HEK293 (cell line): ENCODE measurements around the gene ATP5F1A.

Source experiments
- CTCF ChIA-PET: fragments of 350-600 bp; formaldehyde crosslinking; extraction: SDS; loops from one replicate; lab custom pipeline; 2021; ENCODE audit warnings: antibody characterized with exemption; lab: Yijun Ruan, JAX
- POLR2A ChIA-PET: fragments of 300-600 bp; formaldehyde crosslinking; extraction: SDS; loops from one replicate; lab custom pipeline; 2020; ENCODE audit warnings: antibody characterized with exemption, inconsistent platforms; lab: Yijun Ruan, JAX
- H3K27ac ChIP-seq: fragments of 200-500 bp; sonication (Bioruptor generic); 2 replicates; pipeline ENCODE4 v1.5.1; 2014; ENCODE audit warnings: low read depth, low read length, control low read depth, inconsistent platforms; ENCODE audit errors: extremely low read depth
- H3K36me3 ChIP-seq, 2 experiments: fragments of 200-500 bp in 1 of 2; sonication (Bioruptor generic) in 1 of 2; 1 replicate in 1 of 2; 2 replicates in 1 of 2; pipeline ENCODE4 v1.5.1; 2014 to 2017; ENCODE audit warnings: inconsistent platforms in 2 of 2, low read length in 2 of 2; ENCODE audit not compliant: control insufficient read depth in 2 of 2, insufficient read depth in 1 of 2
- H3K4me1 ChIP-seq: fragments of 200-500 bp; sonication (Bioruptor generic); 2 replicates; pipeline ENCODE4 v1.5.1; 2014; ENCODE audit warnings: mild to moderate bottlenecking, low read length, inconsistent platforms; ENCODE audit not compliant: control insufficient read depth, insufficient read depth
- H3K4me3 ChIP-seq: 2 replicates; pipeline ENCODE4 v1.5.1; 2011; ENCODE audit warnings: low read depth, mild to moderate bottlenecking, control low read depth, low read length, moderate library complexity
- H3K9me3 ChIP-seq: fragments of 200-500 bp; sonication (Bioruptor generic); 2 replicates; pipeline ENCODE4 v1.5.1; 2014; ENCODE audit warnings: low read depth, low read length, inconsistent platforms; ENCODE audit not compliant: control insufficient read depth, insufficient read depth
- FEZF1 ChIP-seq: fragments of 450-650 bp; formaldehyde crosslinking; IDR thresholded peaks from 2 replicates; pipeline ENCODE4 v1.5.1; 2016; ENCODE audit warnings: missing biosample characterization, missing genetic modification characterization
- GFI1B ChIP-seq: fragments of 450-650 bp; formaldehyde crosslinking; IDR thresholded peaks from 2 replicates; pipeline ENCODE4 v1.5.1; 2016; ENCODE audit warnings: missing biosample characterization, missing genetic modification characterization
- GLIS1 ChIP-seq: fragments of 450-650 bp; formaldehyde crosslinking; IDR thresholded peaks from 2 replicates; pipeline ENCODE4 v1.5.1; 2016; ENCODE audit warnings: missing biosample characterization, missing genetic modification characterization
- GLIS2 ChIP-seq: fragments of 450-650 bp; formaldehyde crosslinking; IDR thresholded peaks from 2 replicates; pipeline ENCODE4 v1.5.1; 2016; ENCODE audit warnings: missing biosample characterization, missing genetic modification characterization
- OVOL3 ChIP-seq: fragments of 450-650 bp; formaldehyde crosslinking; IDR thresholded peaks from 2 replicates; pipeline ENCODE4 v1.5.1; 2016; ENCODE audit warnings: missing biosample characterization, missing genetic modification characterization
- ZBTB21 ChIP-seq: fragments of 450-650 bp; formaldehyde crosslinking; IDR thresholded peaks from 2 replicates; pipeline ENCODE4 v1.5.1; 2017; ENCODE audit warnings: missing biosample characterization, missing genetic modification characterization
- ZBTB6 ChIP-seq: fragments of 450-650 bp; formaldehyde crosslinking; IDR thresholded peaks from 2 replicates; pipeline ENCODE4 v1.5.1; 2017; ENCODE audit warnings: missing biosample characterization, missing genetic modification characterization
- ZEB2 ChIP-seq: fragments of 450-650 bp; formaldehyde crosslinking; IDR thresholded peaks from 2 replicates; pipeline ENCODE4 v1.5.1; 2016; ENCODE audit warnings: missing biosample characterization, missing genetic modification characterization
- ZNF121 ChIP-seq: fragments of 450-650 bp; formaldehyde crosslinking; IDR thresholded peaks from 2 replicates; pipeline ENCODE4 v1.5.1; 2016; ENCODE audit warnings: missing biosample characterization, missing genetic modification characterization
- ZNF221 ChIP-seq: fragments of 450-650 bp; formaldehyde crosslinking; IDR thresholded peaks from 2 replicates; pipeline ENCODE4 v1.5.1; 2017; ENCODE audit warnings: missing biosample characterization, missing genetic modification characterization, borderline replicate concordance
- ZNF274 ChIP-seq, 2 experiments: fragments of 200-500 bp in 1 of 2; fragments of 450-650 bp in 1 of 2; sonication (Bioruptor generic) in 1 of 2; formaldehyde crosslinking in 1 of 2; IDR thresholded peaks; 2 replicates each; pipeline versions ENCODE4 v1.5.1 to v1.6.1; 2014 to 2016; ENCODE audit warnings: borderline replicate concordance in 1 of 2, inconsistent platforms in 1 of 2, low read length in 1 of 2, missing biosample characterization in 1 of 2, missing genetic modification characterization in 1 of 2
- ZNF426 ChIP-seq: fragments of 450-650 bp; formaldehyde crosslinking; IDR thresholded peaks from 2 replicates; pipeline ENCODE4 v1.5.1; 2017; ENCODE audit warnings: missing biosample characterization, missing genetic modification characterization, mild to moderate bottlenecking, inconsistent platforms, moderate library complexity
- ZNF549 ChIP-seq: fragments of 450-650 bp; IDR thresholded peaks from 2 replicates; pipeline ENCODE4 v1.5.1; 2018; ENCODE audit warnings: missing biosample characterization, missing genetic modification characterization, mild to moderate bottlenecking, inconsistent platforms, moderate library complexity
- ZNF654 ChIP-seq: fragments of 450-650 bp; formaldehyde crosslinking; IDR thresholded peaks from 2 replicates; pipeline ENCODE4 v1.5.1; 2016; ENCODE audit warnings: low read depth, missing biosample characterization, missing genetic modification characterization
- ZNF660 ChIP-seq: fragments of 450-650 bp; IDR thresholded peaks from 2 replicates; pipeline ENCODE4 v1.5.1; 2018; ENCODE audit warnings: missing biosample characterization, mild to moderate bottlenecking, missing genetic modification characterization
- ZNF747 ChIP-seq: fragments of 450-650 bp; formaldehyde crosslinking; IDR thresholded peaks from 2 replicates; pipeline ENCODE4 v1.5.1; 2016; ENCODE audit warnings: missing biosample characterization, missing genetic modification characterization
- TF ChIP-seq, protein P1 (sequence below): fragments of 450-650 bp; formaldehyde crosslinking; IDR thresholded peaks from 2 replicates; pipeline ENCODE4 v1.5.1; 2016; ENCODE audit warnings: missing biosample characterization, missing genetic modification characterization
- TF ChIP-seq, protein P2 (sequence below): fragments of 450-650 bp; formaldehyde crosslinking; IDR thresholded peaks from 2 replicates; pipeline ENCODE4 v1.5.1; 2016; ENCODE audit warnings: missing biosample characterization, missing genetic modification characterization

The ATP5F1A gene

DNA sequence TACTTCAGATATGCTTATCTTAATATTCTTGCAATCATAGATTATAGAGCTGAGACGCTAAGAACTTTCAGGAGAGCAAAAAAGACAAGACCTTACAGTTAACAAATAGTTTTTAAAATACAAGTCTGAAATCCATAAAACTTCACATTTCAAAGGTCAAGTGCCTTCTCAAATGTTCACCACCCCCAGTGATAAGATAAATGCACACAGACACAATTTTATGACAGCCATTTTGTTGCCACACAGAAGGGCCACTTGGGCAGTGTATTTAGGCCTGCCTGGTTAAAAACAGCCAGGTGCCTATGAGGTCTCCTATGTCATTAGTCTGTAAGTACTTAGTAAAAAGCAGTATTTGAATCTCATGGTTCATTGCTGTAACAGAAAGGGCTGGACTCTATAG, 17.9 kb downstream of the ATP5F1A start:
- ChIA-PET POLR2A (no interaction called here), CTCF (interaction anchor here (0.6 kb wide), 1 partner anchor 18 kb away, joined by 4 read pairs; the partner anchor contains the start of gene ATP5F1A)
- H3K27ac ChIP-seq, result no peak overlapping the region

DNA sequence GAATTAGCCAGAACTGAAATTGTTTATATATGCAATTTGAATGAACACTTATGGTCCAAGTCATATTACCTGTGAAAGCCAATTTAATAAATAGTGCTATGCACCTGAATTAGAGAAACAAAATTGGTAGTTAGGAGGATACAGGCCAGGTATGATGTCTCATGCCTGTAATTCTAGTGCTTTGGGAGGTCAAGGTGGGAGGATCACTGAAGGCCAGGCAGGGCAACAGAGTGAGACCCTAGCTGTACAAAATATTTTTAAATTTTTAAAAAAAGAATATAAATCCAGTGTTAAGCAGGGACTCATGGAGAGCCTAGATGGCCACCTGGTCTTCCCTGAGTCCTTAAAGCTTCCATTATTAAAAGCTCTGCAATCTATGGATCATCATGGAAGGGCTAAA, 18.8 kb downstream of the ATP5F1A start:
- H3K36me3 ChIP-seq, result peaks cover 47 to 55% of the 10 kb centered on the region in 2 experiments
- ChIA-PET CTCF (no interaction called here), POLR2A (no interaction called here)

More for the DNA sequence above, 17.9 kb downstream of the ATP5F1A start:
- Histone ChIP-seq H3K36me3 (peaks cover 56 to 63% of the 10 kb centered on the region in 2 experiments), H3K4me1 (no peaks in the 10 kb centered on the region), H3K9me3 (no peaks in the 10 kb centered on the region), H3K4me3 (no peak overlapping the region)
- TF ChIP-seq ZNF747 (tag by site-specific recombination), result no peak
- no peak for TF ChIP-seq GFI1B (tag by site-specific recombination)
- TF ChIP-seq FEZF1, result peak; percentile 35; the same call in 1 of the 2 replicates
- TF ChIP-seq ZNF549, result no peak
- TF ChIP-seq OVOL3 (tag by site-specific recombination), result no peak

DNA sequence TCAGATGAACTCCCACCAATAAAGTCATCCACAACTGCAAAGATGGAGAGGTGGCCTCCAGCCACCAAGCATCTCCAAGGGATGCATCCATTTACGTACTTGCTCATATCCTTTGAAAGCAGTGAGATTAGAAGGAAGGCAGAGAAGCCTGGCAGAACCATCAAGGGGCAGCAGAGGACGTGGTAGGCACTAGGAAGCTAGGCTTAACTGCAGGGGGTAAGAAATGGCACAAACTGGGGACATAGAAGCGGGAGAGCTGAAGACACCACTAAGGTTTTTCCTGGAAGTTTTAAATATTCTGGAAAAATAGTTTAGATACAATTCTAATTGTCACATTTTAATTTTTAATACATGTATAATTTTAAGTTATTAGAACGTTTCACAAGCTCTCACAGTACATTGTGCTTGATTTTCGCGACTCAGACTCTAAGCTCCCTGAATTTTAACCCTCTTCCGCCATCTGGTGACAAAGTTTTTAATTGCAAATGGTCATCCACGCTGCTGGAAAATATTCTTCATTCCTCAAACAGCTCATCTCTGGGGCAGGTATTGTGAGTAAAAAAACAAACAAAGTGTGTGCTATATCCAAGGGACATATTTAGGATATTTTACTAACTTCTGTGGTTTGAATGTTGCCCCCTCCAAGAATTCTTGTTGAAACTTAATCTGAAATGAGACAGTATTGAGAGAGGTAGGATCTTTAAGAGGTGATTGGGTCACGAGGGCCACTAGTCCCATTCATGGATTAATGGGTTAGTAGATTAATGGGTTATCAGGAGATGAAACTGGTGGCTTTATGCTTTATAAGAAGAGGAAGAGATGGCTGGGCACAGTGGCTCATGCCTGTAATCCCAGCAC, 24.4 kb downstream of the ATP5F1A start:
- Histone ChIP-seq H3K4me1 (no peaks in the 10 kb centered on the region), H3K9me3 (no peaks in the 10 kb centered on the region), H3K4me3 (no peak overlapping the region), H3K27ac (no peak overlapping the region), H3K36me3 (peaks cover under 1 to 3% of the 10 kb centered on the region in 2 experiments; a peak in 2 of 3 replicates)
- ChIA-PET POLR2A (interaction anchor here (0.5 to 1.1 kb wide), 4 partner anchors 24 to 110 kb away, joined by 3 read pairs; partner anchors contain the start of gene ATP5F1A), CTCF (interaction anchor here (0.5 to 3.7 kb wide), 60 partner anchors 9 to 797 kb away, joined by 3 to 48 read pairs (median 5); partner anchors contain the start of genes ATP5F1A and SLC14A1)
- 0 out of 2 replicates have a peak, but pooled peaks have one; percentile 41 for TF ChIP-seq ZEB2 (tag by site-specific recombination)
- TF ChIP-seq ZNF654 (tag by site-specific recombination), result peak; percentile 81
- TF ChIP-seq GLIS2, result 0 out of 2 replicates have a peak, but pooled peaks have one; percentile 11
- TF ChIP-seq, protein P1, sequence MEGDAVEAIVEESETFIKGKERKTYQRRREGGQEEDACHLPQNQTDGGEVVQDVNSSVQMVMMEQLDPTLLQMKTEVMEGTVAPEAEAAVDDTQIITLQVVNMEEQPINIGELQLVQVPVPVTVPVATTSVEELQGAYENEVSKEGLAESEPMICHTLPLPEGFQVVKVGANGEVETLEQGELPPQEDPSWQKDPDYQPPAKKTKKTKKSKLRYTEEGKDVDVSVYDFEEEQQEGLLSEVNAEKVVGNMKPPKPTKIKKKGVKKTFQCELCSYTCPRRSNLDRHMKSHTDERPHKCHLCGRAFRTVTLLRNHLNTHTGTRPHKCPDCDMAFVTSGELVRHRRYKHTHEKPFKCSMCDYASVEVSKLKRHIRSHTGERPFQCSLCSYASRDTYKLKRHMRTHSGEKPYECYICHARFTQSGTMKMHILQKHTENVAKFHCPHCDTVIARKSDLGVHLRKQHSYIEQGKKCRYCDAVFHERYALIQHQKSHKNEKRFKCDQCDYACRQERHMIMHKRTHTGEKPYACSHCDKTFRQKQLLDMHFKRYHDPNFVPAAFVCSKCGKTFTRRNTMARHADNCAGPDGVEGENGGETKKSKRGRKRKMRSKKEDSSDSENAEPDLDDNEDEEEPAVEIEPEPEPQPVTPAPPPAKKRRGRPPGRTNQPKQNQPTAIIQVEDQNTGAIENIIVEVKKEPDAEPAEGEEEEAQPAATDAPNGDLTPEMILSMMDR (tag by site-specific recombination), result peak; percentile 21; the same call in 1 of the 2 replicates
- TF ChIP-seq ZNF221, result no peak
- TF ChIP-seq, protein P2, sequence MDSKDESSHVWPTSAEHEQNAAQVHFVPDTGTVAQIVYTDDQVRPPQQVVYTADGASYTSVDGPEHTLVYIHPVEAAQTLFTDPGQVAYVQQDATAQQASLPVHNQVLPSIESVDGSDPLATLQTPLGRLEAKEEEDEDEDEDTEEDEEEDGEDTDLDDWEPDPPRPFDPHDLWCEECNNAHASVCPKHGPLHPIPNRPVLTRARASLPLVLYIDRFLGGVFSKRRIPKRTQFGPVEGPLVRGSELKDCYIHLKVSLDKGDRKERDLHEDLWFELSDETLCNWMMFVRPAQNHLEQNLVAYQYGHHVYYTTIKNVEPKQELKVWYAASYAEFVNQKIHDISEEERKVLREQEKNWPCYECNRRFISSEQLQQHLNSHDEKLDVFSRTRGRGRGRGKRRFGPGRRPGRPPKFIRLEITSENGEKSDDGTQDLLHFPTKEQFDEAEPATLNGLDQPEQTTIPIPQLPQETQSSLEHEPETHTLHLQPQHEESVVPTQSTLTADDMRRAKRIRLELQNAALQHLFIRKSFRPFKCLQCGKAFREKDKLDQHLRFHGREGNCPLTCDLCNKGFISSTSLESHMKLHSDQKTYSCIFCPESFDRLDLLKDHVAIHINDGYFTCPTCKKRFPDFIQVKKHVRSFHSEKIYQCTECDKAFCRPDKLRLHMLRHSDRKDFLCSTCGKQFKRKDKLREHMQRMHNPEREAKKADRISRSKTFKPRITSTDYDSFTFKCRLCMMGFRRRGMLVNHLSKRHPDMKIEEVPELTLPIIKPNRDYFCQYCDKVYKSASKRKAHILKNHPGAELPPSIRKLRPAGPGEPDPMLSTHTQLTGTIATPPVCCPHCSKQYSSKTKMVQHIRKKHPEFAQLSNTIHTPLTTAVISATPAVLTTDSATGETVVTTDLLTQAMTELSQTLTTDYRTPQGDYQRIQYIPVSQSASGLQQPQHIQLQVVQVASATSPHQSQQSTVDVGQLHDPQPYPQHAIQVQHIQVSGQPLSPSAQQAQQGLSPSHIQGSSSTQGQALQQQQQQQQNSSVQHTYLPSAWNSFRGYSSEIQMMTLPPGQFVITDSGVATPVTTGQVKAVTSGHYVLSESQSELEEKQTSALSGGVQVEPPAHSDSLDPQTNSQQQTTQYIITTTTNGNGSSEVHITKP, result peak; percentile 79
- no peak for TF ChIP-seq ZBTB21 (tag by site-specific recombination)
- 0 out of 2 replicates have a peak, but pooled peaks have one; percentile 54 for TF ChIP-seq ZNF660
- TF ChIP-seq ZNF274 (IDR thresholded peaks at IDR 0.05; ENCODE audit: low read length), result no peak
- TF ChIP-seq ZNF274 (tag by site-specific recombination; IDR thresholded peaks at IDR 0.05; ENCODE audit: borderline replicate concordance), result no peak
- peak; percentile 35; the same call in 1 of the 2 replicates for TF ChIP-seq GLIS1
- TF ChIP-seq ZNF426 (tag by site-specific recombination), result no peak
- TF ChIP-seq, all 188 proteins: peak for 7

More for the DNA sequence above, 18.8 kb downstream of the ATP5F1A start:
- TF ChIP-seq ZNF121 (tag by site-specific recombination) (peak; percentile 58; the same call in 1 of the 2 replicates), ZNF426 (tag by site-specific recombination) (no peak), ZBTB6 (tag by site-specific recombination) (no peak)
- TF ChIP-seq, all 188 proteins: peak for 1
- no peaks in the 10 kb centered on the region for H3K4me1 ChIP-seq
- no peak overlapping the region for H3K4me3 ChIP-seq
- no peak overlapping the region for H3K27ac ChIP-seq
- no peaks in the 10 kb centered on the region for H3K9me3 ChIP-seq
